ENCODE measurements around the gene WWC2. TPM values are rescaled to one million over a fixed set of nuclear protein-coding genes. Genes with fewer than 3 reads are reported as not detected.

The WWC2 gene
- total RNA-seq, 1 experiment from 2014 or later: 4.1 TPM

- DNase-seq (ENCODE audit: low read depth): no peak
These were observed 230.2 kb downstream of the WWC2 start for GRCh38 chr4:183329244-183329643.

GRCh38 chr4:183329954-183330742 lies 231.1 kb downstream of the WWC2 start:
- DNase-seq (ENCODE audit: low read depth): no peak

GRCh38 chr4:183330841-183331240 lies 231.8 kb downstream of the WWC2 start:
- no peak for DNase-seq (ENCODE audit: low read depth)

GRCh38 chr4:183332447-183332846 lies 233.4 kb downstream of the WWC2 start:
- DNase-seq (ENCODE audit: low read depth): no peak

- no peak for DNase-seq (ENCODE audit: low read depth)
These were observed 234.1 kb downstream of the WWC2 start for GRCh38 chr4:183333202-183333601.

GRCh38 chr4:183333983-183334382 lies 234.9 kb downstream of the WWC2 start:
- DNase-seq (ENCODE audit: low read depth): peak; percentile 33

DNA sequence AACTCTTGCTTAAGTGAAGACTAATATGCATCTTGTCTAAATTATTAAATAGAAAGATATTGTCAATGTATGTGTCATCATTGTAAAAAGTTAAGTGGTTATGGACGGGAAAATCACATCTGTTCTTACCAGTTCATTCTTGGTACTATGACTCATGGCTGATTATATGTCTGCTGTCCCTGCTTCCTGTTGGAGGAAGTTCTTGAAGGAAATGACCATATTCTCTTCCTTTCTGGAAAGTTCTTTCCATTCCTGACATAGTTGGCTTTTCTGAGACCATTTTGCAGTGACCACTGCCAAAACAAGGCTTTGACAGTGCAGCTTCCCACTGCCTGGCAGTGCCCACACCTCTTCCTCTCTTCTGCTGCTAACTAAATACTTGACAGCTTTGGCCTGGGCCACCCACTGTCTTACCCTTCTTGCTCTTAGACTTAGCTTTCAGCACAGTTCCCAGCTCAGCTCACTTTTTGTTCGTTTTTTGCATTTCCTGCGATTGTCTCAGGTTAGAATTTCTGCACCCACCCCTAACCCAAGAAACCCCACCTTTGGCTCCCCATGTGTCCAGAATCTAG lies 236.4 kb downstream of the WWC2 start:
- peak; percentile 57 for DNase-seq (ENCODE audit: low read depth)

DNA sequence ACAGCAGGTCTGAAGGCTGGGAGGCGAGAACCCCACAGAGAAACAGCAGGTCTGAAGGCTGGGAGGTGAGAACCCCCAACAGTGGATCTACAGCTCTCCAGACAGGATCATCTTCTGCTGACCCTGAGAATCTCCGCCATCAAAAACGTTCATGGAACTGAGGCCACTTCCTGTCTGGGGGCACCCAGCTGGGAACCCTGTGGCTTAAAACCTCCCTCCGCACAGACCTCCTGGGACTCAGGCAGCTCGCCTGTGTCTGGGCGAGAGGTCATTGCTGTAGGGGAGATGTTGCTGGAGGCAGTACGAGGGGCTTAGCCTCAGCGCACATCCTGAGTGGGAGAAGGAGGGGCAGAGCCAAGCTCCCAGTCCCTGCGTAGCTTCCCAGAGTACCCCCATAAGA lies 238.3 kb downstream of the WWC2 start:
- DNase-seq (ENCODE audit: low read depth): no peak

- DNase-seq (ENCODE audit: low read depth): no peak
These were observed 238.8 kb downstream of the WWC2 start for GRCh38 chr4:183337833-183338232.

- no peak for DNase-seq (ENCODE audit: low read depth)
These were observed 243.8 kb downstream of the WWC2 start for GRCh38 chr4:183342541-183343533.

DNA sequence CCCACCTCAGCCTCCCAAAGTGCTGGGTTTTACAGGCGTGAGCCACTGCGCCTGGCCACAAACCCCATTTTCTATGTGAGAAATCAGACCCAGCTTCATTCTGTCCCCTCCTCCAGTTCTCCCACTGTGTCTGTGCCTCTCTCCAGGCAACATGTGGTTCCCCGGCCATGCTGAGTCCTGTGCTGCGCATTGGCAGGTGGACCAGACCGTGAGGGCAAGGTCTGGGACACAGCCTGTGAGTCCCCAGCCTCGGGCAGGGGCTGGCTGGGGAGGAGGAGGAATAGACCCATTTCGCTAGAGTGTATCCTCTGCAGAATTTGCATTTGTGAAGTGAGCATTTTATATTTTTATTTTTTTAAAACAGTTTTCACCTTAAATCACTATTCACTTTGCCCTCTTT lies 244.7 kb downstream of the WWC2 start:
- no peak for DNase-seq (ENCODE audit: low read depth)

GRCh38 chr4:183344523-183345255 lies 245.6 kb downstream of the WWC2 start:
- no peak for DNase-seq (ENCODE audit: low read depth)

GRCh38 chr4:183345261-183345660 lies 246.2 kb downstream of the WWC2 start:
- DNase-seq (ENCODE audit: low read depth): no peak

- no peak for DNase-seq (ENCODE audit: low read depth)
These were observed 248.1 kb downstream of the WWC2 start for GRCh38 chr4:183347146-183347545.

- no peak for DNase-seq (ENCODE audit: low read depth)
These were observed 248.5 kb downstream of the WWC2 start for GRCh38 chr4:183347566-183347965.

GRCh38 chr4:183348136-183348535 lies 249.1 kb downstream of the WWC2 start:
- DNase-seq (ENCODE audit: low read depth): no peak

DNA sequence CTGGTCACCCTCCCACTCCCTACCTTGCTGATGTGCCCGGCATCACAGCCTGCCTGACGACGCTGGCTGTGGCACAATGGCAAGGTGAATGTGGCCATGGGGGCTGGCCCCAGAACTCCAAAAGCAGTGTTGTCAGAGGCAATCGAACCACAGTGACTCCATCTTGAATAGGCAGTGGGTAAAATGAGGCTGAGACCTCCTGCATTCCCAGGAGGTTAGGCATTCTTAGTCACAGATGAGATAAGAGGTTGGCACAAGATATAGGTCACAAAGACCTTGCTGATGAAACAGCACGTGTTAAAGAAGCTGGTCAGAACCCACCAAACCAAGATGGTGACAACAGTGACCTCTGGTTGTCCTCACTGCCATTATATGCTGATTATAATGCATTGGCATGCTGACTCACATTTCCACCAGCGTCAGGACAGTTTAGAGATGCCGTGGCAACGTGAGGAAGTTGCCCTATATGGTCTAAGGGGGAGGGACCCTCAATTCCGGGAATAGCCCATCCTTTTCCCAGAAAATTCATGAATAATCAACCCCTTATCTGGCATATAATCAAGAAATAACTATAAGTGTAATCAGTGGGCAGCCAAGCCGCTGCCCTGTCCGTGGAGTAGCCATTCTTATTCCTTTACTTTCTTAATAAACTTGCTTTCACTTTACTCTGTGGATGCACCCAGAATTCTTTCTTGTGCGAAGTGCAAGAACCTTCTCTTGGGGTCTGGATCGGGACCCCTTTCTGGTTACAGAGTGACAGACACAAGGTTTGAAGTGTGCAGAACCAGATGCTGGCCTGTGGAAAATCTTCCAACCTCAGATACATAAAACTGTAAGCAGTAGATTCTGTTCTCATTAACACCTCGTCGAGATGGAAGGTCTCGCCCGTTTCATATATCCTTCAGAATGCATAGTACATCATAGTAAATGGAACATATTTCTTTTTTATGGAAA lies 249.9 kb downstream of the WWC2 start:
- DNase-seq (ENCODE audit: low read depth): peak; percentile 64

DNA sequence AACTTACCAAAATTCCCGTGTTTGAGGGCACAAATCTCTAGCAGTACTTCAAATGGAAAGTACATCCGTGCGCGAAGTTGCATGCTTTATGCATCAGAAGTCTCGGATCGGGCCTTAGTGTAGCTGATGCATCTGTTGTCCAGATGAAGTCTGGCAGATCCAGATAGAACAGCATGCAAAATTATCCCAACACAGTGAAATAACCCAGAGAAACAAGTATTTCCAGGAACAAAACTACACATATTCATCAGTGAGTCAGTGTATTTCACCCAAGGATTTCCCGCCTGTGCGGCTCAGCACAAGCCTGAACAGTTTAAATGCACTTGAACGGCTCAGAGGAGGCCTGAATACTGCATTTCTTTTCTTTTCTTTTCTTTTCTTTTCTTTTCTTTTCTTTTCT lies 250.6 kb downstream of the WWC2 start:
- no peak for DNase-seq (ENCODE audit: low read depth)

DNA sequence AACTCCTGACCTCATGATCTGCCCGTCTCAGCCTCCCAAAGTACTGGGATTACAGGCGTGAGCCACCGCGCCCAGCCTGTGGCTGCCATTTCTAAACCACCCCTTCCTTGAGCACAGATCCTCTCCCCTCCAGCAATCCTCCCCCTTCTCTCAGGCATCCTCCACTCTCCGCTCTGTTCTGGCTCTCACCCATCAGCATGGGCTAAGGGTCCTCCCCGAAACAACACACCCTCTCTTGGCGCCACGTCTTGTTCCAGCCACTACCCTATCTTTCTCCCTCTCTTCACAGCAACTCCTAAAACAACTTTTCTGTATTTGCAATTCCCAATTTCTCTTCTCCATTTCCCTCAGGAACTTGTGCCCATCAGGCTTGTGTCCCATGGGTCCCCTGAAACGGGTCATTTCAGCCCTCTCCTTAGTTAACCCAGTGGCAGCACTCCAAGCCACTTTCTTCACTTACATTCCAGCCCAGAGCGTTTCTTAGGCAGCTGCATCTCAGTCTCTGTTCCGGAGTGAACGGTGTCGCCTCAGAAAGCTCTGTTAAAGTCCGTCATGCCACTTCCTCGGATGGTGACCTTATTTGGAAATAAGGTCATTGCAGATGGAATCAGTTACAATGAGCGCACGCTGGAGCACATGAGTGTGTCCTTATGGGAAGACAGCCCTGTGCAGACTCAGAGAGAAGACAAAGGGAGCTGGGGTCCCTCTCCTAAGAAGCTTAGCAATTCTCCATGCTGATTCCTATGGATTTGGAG lies 251.4 kb downstream of the WWC2 start:
- no peak for DNase-seq (ENCODE audit: low read depth)

- DNase-seq (ENCODE audit: low read depth): no peak
These were observed 253.5 kb downstream of the WWC2 start for GRCh38 chr4:183352546-183352945.

Data from Daoy (cell line).